K562 (cell line): ENCODE results near the gene UTP25. TPM values are rescaled to one million over a fixed set of nuclear protein-coding genes. Genes with fewer than 3 reads are reported as not detected.
A peak's percentile ranks its signal among the peaks of the same experiment; 100 is the strongest.

Experiments used
- ATAC-seq: fragments of 200-7000 bp; cut with Tn5 transposase; 3 replicates; pipeline ENCODE4 v1.9.1; 2020; ENCODE audit warnings: moderate library complexity
- BruUV-seq: library from RNA; stranded (reverse); fragments of 400-500 nt; replicated peaks from 2 replicates; lab custom pipeline; 2021; lab: Mats Ljungman, UMichigan
- CTCF ChIA-PET: fragments of 300-600 bp; formaldehyde crosslinking; extraction: SDS; loops from one replicate; lab custom pipeline; 2021; ENCODE audit warnings: low intra/inter-chr PET ratio; lab: Yijun Ruan, JAX
- POLR2A ChIA-PET: fragments of 300-600, 350-650 bp; sonication (Branson Sonifier 250); formaldehyde crosslinking; extraction: SDS; loops from one replicate; lab custom pipeline; 2021; ENCODE audit warnings: antibody characterized with exemption, inconsistent platforms; lab: Yijun Ruan, JAX
- DNase-seq, 4 experiments: peaks; one replicate each; pipeline versions ENCODE4 v3.0.0 to v3.0.0-alpha.2; 2011 to 2018; ENCODE audit warnings: low spot score in 3 of 4, mixed read lengths in 3 of 4; ENCODE audit errors: extremely low read depth in 1 of 4
- FAIRE-seq: peaks from 2 replicates; lab custom pipeline; 2011; peaks lifted over from hg19 to GRCh38; lab: Jason Lieb, UNC
- H2AFZ ChIP-seq: 2 replicates; pipeline ENCODE4 v1.6.0; 2011; ENCODE audit warnings: low read depth, low read length, control low read depth, inconsistent platforms
- H3K27ac ChIP-seq: fragments of 200-600 bp; 3 replicates; pipeline ENCODE4 v1.8.0; 2011; ENCODE audit warnings: low read depth, mild to moderate bottlenecking, control low read depth, inconsistent platforms, low read length, moderate library complexity, mixed read lengths; ENCODE audit errors: extremely low read depth
- H3K27me3 ChIP-seq, 2 experiments: fragments of 300-600 bp in 1 of 2; 2 replicates in 1 of 2; 3 replicates in 1 of 2; pipeline versions ENCODE4 v1.6.0 to v1.8.0; 2011; ENCODE audit warnings: inconsistent platforms in 2 of 2, low read length in 2 of 2, mild to moderate bottlenecking in 1 of 2, mixed read lengths in 1 of 2, moderate library complexity in 1 of 2; ENCODE audit not compliant: control insufficient read depth in 2 of 2, insufficient read depth in 2 of 2
- H3K36me3 ChIP-seq: fragments of 300-600 bp; 3 replicates; pipeline ENCODE4 v1.8.0; 2011; ENCODE audit warnings: mild to moderate bottlenecking, low read length, inconsistent platforms; ENCODE audit not compliant: control insufficient read depth, insufficient read depth
- H3K4me1 ChIP-seq, 2 experiments: fragments of 200-600 bp in 1 of 2; replicated peaks in 1 of 2; 2 replicates in 1 of 2; 3 replicates in 1 of 2; pipeline versions ENCODE4 v1.5.1 to v1.8.0; 2011; ENCODE audit warnings: inconsistent platforms in 2 of 2, low read length in 2 of 2, mild to moderate bottlenecking in 1 of 2, mixed read lengths in 1 of 2, moderate library complexity in 1 of 2; ENCODE audit not compliant: control insufficient read depth in 2 of 2, insufficient read depth in 2 of 2
- H3K4me2 ChIP-seq: 2 replicates; pipeline ENCODE4 v1.6.1; 2011; ENCODE audit warnings: low read length, control low read depth, inconsistent platforms, mixed read lengths; ENCODE audit not compliant: insufficient read depth
- H3K4me3 ChIP-seq: fragments of 200-600 bp; sonication (generic), shearing (Covaris generic); 2 replicates; pipeline ENCODE4 v1.5.1; 2016; ENCODE audit warnings: control low read depth, inconsistent platforms
- H3K79me2 ChIP-seq: fragments of 200-600 bp; 3 replicates; pipeline ENCODE4 v1.8.0; 2011; ENCODE audit warnings: low read length, inconsistent platforms; ENCODE audit not compliant: control insufficient read depth, insufficient read depth
- H3K9ac ChIP-seq, 2 experiments: 2 replicates each; pipeline versions ENCODE4 v1.6.0 to v1.6.1; 2011; ENCODE audit warnings: low read depth in 2 of 2, low read length in 2 of 2, control low read depth in 1 of 2, inconsistent platforms in 1 of 2, mild to moderate bottlenecking in 1 of 2, mixed read lengths in 1 of 2; ENCODE audit not compliant: insufficient read depth in 1 of 2
- H3K9me1 ChIP-seq: one replicate; pipeline ENCODE4 v1.6.0; 2011; ENCODE audit warnings: inconsistent platforms, mild to moderate bottlenecking, low read length, moderate library complexity; ENCODE audit not compliant: control insufficient read depth, insufficient read depth
- H3K9me3 ChIP-seq: replicated peaks from 2 replicates; pipeline ENCODE4 v1.5.1; 2011; ENCODE audit warnings: low read depth, low read length, inconsistent platforms; ENCODE audit not compliant: control insufficient read depth, insufficient read depth
- H4K20me1 ChIP-seq: replicated peaks from 2 replicates; pipeline ENCODE4 v1.6.1; 2011; ENCODE audit warnings: low read length, inconsistent platforms, mixed read lengths; ENCODE audit not compliant: control insufficient read depth, insufficient read depth
- CAMTA2 ChIP-seq: fragments of 250-450 bp; sonication (Bioruptor Pico); conservative IDR thresholded peaks from 2 replicates; pipeline ENCODE4 v1.5.1; 2022
- FOSL1 ChIP-seq: fragments of 200-800 bp; sonication (Bioruptor generic); conservative IDR thresholded peaks from 2 replicates; pipeline ENCODE4 v1.6.1; 2016; ENCODE audit warnings: missing genetic modification characterization, missing compliant biosample characterization
- JUNB ChIP-seq: fragments of 450-650 bp; formaldehyde crosslinking; conservative IDR thresholded peaks from 2 replicates; pipeline ENCODE4 v1.4.0; 2020; ENCODE audit warnings: mild to moderate bottlenecking
- WGBS: fragments of 100-300 bp; shearing (Covaris generic); methylation state at CpG from one replicate; pipeline ENCODE4 v1.1.6; 2016; ENCODE audit warnings: low coverage, mixed read lengths; ENCODE audit not compliant: insufficient coverage; ENCODE audit errors: missing lambda C conversion rate; 5-methylcytosine and 5-hydroxymethylcytosine counted together
- in situ Hi-C: fragments of 300-500 bp; cut with MboI; formaldehyde crosslinking; loops from 4 replicates; pipeline ENCODE4 v1.15.0; 2018; ENCODE audit warnings: inconsistent platforms, mixed read lengths
- intact Hi-C: fragments of 100-400 bp; cut with micrococcal nuclease; formaldehyde crosslinking; loops from 2 replicates; pipeline ENCODE4 v1.14.2; 2022
- polyA plus RNA-seq, 8 experiments: library from polyadenylated mRNA; depleted of rRNA in 4 of 8; stranded (reverse) in 5 of 8; unstranded in 3 of 8; fragments of >200 nt; fragmentation: Nextera tagmentation in 2 of 8; fragmentation: Illumina TruSeq in 1 of 8; extraction: Ambion mirVana in 2 of 8; extraction: Trizol in 1 of 8; gene quantifications; 2 replicates each; pipeline versions ENCODE4 v1.2.1 to v1.2.3, GENCODE V29; 2011 to 2014; ENCODE audit warnings: inconsistent platforms in 1 of 8, missing spikeins in 1 of 8
- total RNA-seq, 7 experiments: library from RNA; depleted of rRNA in 6 of 7; stranded (reverse); fragments of >200 nt in 6 of 7; fragmentation: Illumina TruSeq in 2 of 7; extraction: Trizol in 2 of 7; gene quantifications; 2 replicates each; pipeline versions ENCODE4 v1.2.1 to v1.2.3, GENCODE V29; 2011 to 2021; ENCODE audit warnings: low replicate concordance in 1 of 7
- TF ChIP-seq, protein P1 (sequence below), 2 experiments: fragments of 450-650 bp in 1 of 2; sonication (generic) in 1 of 2; formaldehyde crosslinking in 1 of 2; IDR thresholded peaks in 1 of 2; conservative IDR thresholded peaks in 1 of 2; 2 replicates each; pipeline versions ENCODE4 v1.6.1 to v1.8.1; 2016 to 2023; ENCODE audit warnings: mild to moderate bottlenecking in 2 of 2, moderate library complexity in 2 of 2, inconsistent platforms in 1 of 2, missing genetic modification reagents in 1 of 2

Gene UTP25
- total and polyA plus RNA-seq, 9 of the 15 experiments (the other 6 are each of a cell fraction or from before 2014, with no cell fraction given): 5.7 to 17.6 (median 12.0) TPM

DNA sequence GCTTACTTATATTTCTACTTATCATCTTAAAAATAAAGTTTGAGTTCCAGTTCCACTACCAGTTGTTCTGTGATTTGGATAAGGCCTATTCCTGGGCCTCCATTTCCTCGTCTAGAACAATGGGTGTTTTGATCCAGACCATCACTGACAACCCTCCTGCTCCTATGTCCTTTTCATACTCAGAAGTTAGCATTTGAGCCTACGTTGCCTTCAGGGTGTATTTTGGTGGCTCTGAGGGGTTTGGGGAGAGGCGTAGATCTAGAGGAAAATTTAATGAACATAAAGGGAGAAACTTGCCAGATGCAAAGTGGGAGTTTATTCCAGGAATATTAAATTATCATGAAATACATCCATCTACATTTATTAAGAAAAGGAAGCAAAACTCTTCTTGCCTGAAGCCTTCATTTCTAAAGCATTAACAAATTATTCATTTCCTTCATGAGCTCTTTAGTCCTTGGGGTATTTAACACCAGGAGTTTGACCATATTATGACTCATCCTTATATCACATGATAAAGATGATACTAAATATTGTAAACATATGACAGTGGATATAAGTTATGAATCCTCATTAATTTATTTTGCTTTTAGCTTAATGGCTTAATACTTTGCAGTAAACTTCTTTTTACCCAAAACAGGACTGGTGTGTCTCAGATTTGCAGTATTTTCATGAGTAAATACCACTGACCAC, 63.0 kb downstream of the UTP25 start:
- BruUV-seq: no TSS peak
- Histone ChIP-seq H3K79me2 (no peaks in the 10 kb centered on the region), H3K4me1 (peaks cover 0 to 8% of the 10 kb centered on the region in 2 experiments; a peak in 1 of 5 replicates), H3K9ac (no peak overlapping the region), H3K27me3 (peaks cover 4 to 35% of the 10 kb centered on the region in 2 experiments; a peak in 3 of 5 replicates), H3K9me3 (no peaks in the 10 kb centered on the region), H4K20me1 (no peaks in the 10 kb centered on the region), H3K27ac (no peak overlapping the region), H3K36me3 (no peaks in the 10 kb centered on the region), H3K4me3 (no peak overlapping the region), H3K9me1 (no peaks in the 10 kb centered on the region), H3K4me2 (no peak overlapping the region), H2AFZ (no peak overlapping the region)
- ChIA-PET POLR2A (interaction anchor here (0.7 kb wide), 1 partner anchor 13 kb away, joined by 3 read pairs; no protein-coding TSS in a partner anchor), CTCF (interaction anchor here (0.6 kb wide), 1 partner anchor 63 kb away, joined by 5 read pairs; no protein-coding TSS in a partner anchor)
- TF ChIP-seq JUNB (CRISPR knock-in tag) (0 out of 2 replicates have a peak, but pooled peaks have one; percentile 31), CAMTA2 (CRISPR knock-in tag) (no peak), FOSL1 (tag) (0 out of 2 replicates have a peak, but pooled peaks have one; percentile 12)
- TF ChIP-seq, protein P1, sequence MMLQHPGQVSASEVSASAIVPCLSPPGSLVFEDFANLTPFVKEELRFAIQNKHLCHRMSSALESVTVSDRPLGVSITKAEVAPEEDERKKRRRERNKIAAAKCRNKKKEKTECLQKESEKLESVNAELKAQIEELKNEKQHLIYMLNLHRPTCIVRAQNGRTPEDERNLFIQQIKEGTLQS (IDR thresholded peaks at IDR 0.05): peak; percentile 29; the same call in 1 of the 2 replicates
- TF ChIP-seq, protein P1 (CRISPR knock-in tag; conservative IDR thresholded peaks at IDR 0.05): no peak
- 7% methylated on average over 3 of the region's 3 CpGs for WGBS
- no peak for ATAC-seq
- DNase-seq: no peak
- FAIRE-seq: no peak
- in situ Hi-C loops (no loop called here), intact Hi-C loops (no loop called here)
